ENCODE results near the gene RPL36. TPM values are rescaled to one million over a fixed set of nuclear protein-coding genes. Genes with fewer than 3 reads are reported as not detected.

The RPL36 gene
- total RNA-seq, 1 experiment from 2014 or later, result 951 TPM

- H3K4me1 ChIP-seq, result no peaks in the 10 kb centered on the region; the same call in 1 of the 2 replicates
- DNase-seq, result no peak
- Mint-ChIP-seq H3K36me3 (ENCODE audit: insufficient read depth, unreplicated experiment) (peaks cover 25% of the 10 kb centered on the region), H3K4me1 (ENCODE audit: low read depth, unreplicated experiment) (peaks cover 15% of the 10 kb centered on the region), H3K9me3 (ENCODE audit: unreplicated experiment) (no peaks in the 10 kb centered on the region), H3K27ac (ENCODE audit: unreplicated experiment) (no peak overlapping the region), H3K27me3 (ENCODE audit: insufficient read depth, unreplicated experiment) (no peaks in the 10 kb centered on the region), H3K4me3 (ENCODE audit: unreplicated experiment) (no peak overlapping the region)
- CTCF ChIA-PET, result interaction anchor here (0.7 kb wide), 1 partner anchor 196 kb away, joined by 5 read pairs; no protein-coding TSS in a partner anchor
- no peaks in the 10 kb centered on the region for H3K27me3 ChIP-seq (replicated peaks; ENCODE audit: control insufficient read depth, insufficient read depth, low read length)
- no peaks in the 10 kb centered on the region for H3K9me3 ChIP-seq
- POLR2A ChIA-PET, result no interaction called here
- intact Hi-C loops (cut with micrococcal nuclease; ENCODE audit: unreplicated experiment), result no loop called here
- no TSS peak for BruUV-seq (replicated peaks)
- TF ChIP-seq CTCF (IDR thresholded peaks at IDR 0.05; ENCODE audit: insufficient read depth in 1 of 2, low read depth in 1 of 2, low read length in 1 of 2, severe bottlenecking in 1 of 2, unreplicated experiment in 1 of 2), result no peak
- H3K4me3 ChIP-seq (ENCODE audit: low read depth, low read length), result no peak overlapping the region
- no peaks in the 10 kb centered on the region for H3K36me3 ChIP-seq (ENCODE audit: control insufficient read depth, insufficient read depth, low read length)
Measured at GRCh38 chr19:5683177-5683886, 6.8 kb upstream of the RPL36 start.

DNA sequence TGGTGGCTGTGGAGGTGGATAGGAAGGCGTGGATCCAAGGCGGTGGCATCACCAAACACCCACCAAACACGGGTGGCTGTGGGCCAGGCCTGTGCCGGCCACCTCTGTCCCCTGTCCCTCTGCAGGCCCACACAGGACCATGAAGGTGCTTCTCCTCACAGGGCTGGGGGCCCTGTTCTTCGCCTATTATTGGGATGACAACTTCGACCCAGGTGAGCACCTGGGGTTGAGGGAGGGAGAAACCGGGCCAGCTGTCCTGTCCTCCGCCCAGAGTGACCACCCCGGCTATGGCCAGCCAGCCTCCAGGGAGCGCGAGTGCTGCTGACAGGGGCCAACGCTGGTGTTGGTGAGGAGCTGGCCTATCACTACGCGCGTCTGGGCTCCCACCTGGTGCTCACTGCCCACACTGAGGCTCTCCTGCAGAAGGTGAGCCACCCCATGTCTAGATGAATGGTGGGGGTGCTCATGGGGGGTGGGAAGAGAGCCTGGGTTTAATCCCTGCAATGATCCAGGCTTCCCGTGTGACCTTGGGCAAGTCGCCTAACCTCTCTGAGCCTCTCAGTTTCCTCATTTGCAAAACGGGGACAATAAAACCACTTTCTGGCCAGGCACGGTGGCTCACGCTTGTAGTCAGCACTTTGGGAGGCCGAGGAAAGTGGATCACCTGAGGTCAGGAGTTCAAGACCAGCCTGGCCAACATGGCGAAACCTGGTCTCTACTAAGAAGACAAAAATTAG lies 5.2 kb upstream of the RPL36 start:
- intact Hi-C loops (cut with micrococcal nuclease; ENCODE audit: unreplicated experiment), result no loop called here

More for the DNA sequence above, 5.2 kb upstream of the RPL36 start:
- no peak for TF ChIP-seq CTCF (IDR thresholded peaks at IDR 0.05; ENCODE audit: insufficient read depth in 1 of 2, low read depth in 1 of 2, low read length in 1 of 2, severe bottlenecking in 1 of 2, unreplicated experiment in 1 of 2)
- Mint-ChIP-seq H3K4me1 (ENCODE audit: low read depth, unreplicated experiment) (peaks cover 9% of the 10 kb centered on the region), H3K4me3 (ENCODE audit: unreplicated experiment) (no peak overlapping the region), H3K9me3 (ENCODE audit: unreplicated experiment) (no peaks in the 10 kb centered on the region), H3K27ac (ENCODE audit: unreplicated experiment) (no peak overlapping the region), H3K36me3 (ENCODE audit: insufficient read depth, unreplicated experiment) (peaks cover 22% of the 10 kb centered on the region), H3K27me3 (ENCODE audit: insufficient read depth, unreplicated experiment) (no peaks in the 10 kb centered on the region)
- no peaks in the 10 kb centered on the region for H3K4me1 ChIP-seq
- no peaks in the 10 kb centered on the region for H3K27me3 ChIP-seq (replicated peaks; ENCODE audit: control insufficient read depth, insufficient read depth, low read length)
- ChIA-PET POLR2A (no interaction called here), CTCF (no interaction called here)
- no peak for DNase-seq
- H3K4me3 ChIP-seq (ENCODE audit: low read depth, low read length), result no peak overlapping the region
- H3K9me3 ChIP-seq, result no peaks in the 10 kb centered on the region
- BruUV-seq (replicated peaks), result no TSS peak
- H3K36me3 ChIP-seq (ENCODE audit: control insufficient read depth, insufficient read depth, low read length), result no peaks in the 10 kb centered on the region

All from Caco-2 (cell line).